ENCODE results near the gene LYRM4.

LYRM4 gene

GRCh38 chr6:5174756-5175549, 85.8 kb downstream of the LYRM4 start:
- DNase-seq (ENCODE audit: low read depth) = no peak

- DNase-seq (ENCODE audit: low read depth) = no peak
Observed at GRCh38 chr6:5174244-5174643, 86.5 kb downstream of the LYRM4 start.

- no peak for DNase-seq (ENCODE audit: low read depth)
Observed at GRCh38 chr6:5173810-5174209, 86.9 kb downstream of the LYRM4 start.

GRCh38 chr6:5172897-5173474, 87.8 kb downstream of the LYRM4 start:
- no peak for DNase-seq (ENCODE audit: low read depth)

- DNase-seq (ENCODE audit: low read depth) = no peak
Observed at GRCh38 chr6:5172041-5172653, 88.6 kb downstream of the LYRM4 start.

- DNase-seq (ENCODE audit: low read depth) = no peak
Observed at GRCh38 chr6:5167501-5167900, 93.2 kb downstream of the LYRM4 start.

GRCh38 chr6:5164092-5164491, 96.7 kb downstream of the LYRM4 start:
- no peak for DNase-seq (ENCODE audit: low read depth)

- no peak for DNase-seq (ENCODE audit: low read depth)
Observed at GRCh38 chr6:5163247-5163646, 97.5 kb downstream of the LYRM4 start.

GRCh38 chr6:5162355-5162754, 98.4 kb downstream of the LYRM4 start:
- DNase-seq (ENCODE audit: low read depth) = no peak

GRCh38 chr6:5160206-5160605, 100.5 kb downstream of the LYRM4 start:
- DNase-seq (ENCODE audit: low read depth) = no peak

GRCh38 chr6:5159162-5159561, 101.6 kb downstream of the LYRM4 start:
- no peak for DNase-seq (ENCODE audit: low read depth)

- no peak for DNase-seq (ENCODE audit: low read depth)
Observed at GRCh38 chr6:5158180-5158579, 102.6 kb downstream of the LYRM4 start.

- no peak for DNase-seq (ENCODE audit: low read depth)
Observed at GRCh38 chr6:5157621-5158138, 103.1 kb downstream of the LYRM4 start.

GRCh38 chr6:5156627-5157026, 104.1 kb downstream of the LYRM4 start:
- no peak for DNase-seq (ENCODE audit: low read depth)

GRCh38 chr6:5155906-5156305, 104.8 kb downstream of the LYRM4 start:
- no peak for DNase-seq (ENCODE audit: low read depth)

GRCh38 chr6:5153186-5153585, 107.6 kb downstream of the LYRM4 start:
- no peak for DNase-seq (ENCODE audit: low read depth)

GRCh38 chr6:5152460-5152859, 108.3 kb downstream of the LYRM4 start:
- no peak for DNase-seq (ENCODE audit: low read depth)

- DNase-seq (ENCODE audit: low read depth) = peak; percentile 60
Observed at GRCh38 chr6:5151955-5152401, 108.8 kb downstream of the LYRM4 start.

- DNase-seq (ENCODE audit: low read depth) = no peak
Observed at GRCh38 chr6:5151360-5151954, 109.3 kb downstream of the LYRM4 start.

GRCh38 chr6:5150551-5151075, 110.1 kb downstream of the LYRM4 start:
- no peak for DNase-seq (ENCODE audit: low read depth)

GRCh38 chr6:5149891-5150290, 110.9 kb downstream of the LYRM4 start:
- no peak for DNase-seq (ENCODE audit: low read depth)

- no peak for DNase-seq (ENCODE audit: low read depth)
Observed at GRCh38 chr6:5149159-5149704, 111.5 kb downstream of the LYRM4 start.
